ENCODE results near the gene FBXO38. TPM values are rescaled to one million over a fixed set of nuclear protein-coding genes. Genes with fewer than 3 reads are reported as not detected.

FBXO38 gene
- total RNA-seq, 6 experiments from 2014 or later = 28.1 to 31.7 (median 30.9) TPM

DNA sequence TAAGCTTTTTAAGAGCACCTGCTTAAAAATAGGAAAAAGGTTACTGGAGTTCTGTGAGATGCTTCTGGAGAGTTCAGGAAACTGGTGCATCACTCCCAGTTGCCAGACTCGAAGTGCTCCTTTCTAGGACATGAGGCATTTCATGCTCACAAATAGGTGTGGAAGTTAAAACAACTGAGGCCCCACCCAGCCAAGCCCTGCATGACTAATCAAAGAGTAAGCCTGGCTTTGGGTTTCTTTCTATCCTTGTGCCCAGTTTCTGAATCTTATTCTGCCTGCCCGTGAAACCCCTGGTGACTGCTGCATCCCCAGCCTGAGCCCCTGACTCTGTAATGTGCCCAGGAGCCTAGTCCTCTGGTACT is 40.7 kb upstream of the FBXO38 start:
- DNase-seq = no peak
- Mint-ChIP-seq H3K36me3 (ENCODE audit: low read depth) (no peaks in the 10 kb centered on the region), H3K4me3 (no peak overlapping the region), H3K9me3 (peaks cover 4% of the 10 kb centered on the region), H3K27ac (no peak overlapping the region), H3K4me1 (ENCODE audit: low read depth) (no peaks in the 10 kb centered on the region), H3K27me3 (ENCODE audit: insufficient read depth) (no peaks in the 10 kb centered on the region)
- TF ChIP-seq, protein P1, sequence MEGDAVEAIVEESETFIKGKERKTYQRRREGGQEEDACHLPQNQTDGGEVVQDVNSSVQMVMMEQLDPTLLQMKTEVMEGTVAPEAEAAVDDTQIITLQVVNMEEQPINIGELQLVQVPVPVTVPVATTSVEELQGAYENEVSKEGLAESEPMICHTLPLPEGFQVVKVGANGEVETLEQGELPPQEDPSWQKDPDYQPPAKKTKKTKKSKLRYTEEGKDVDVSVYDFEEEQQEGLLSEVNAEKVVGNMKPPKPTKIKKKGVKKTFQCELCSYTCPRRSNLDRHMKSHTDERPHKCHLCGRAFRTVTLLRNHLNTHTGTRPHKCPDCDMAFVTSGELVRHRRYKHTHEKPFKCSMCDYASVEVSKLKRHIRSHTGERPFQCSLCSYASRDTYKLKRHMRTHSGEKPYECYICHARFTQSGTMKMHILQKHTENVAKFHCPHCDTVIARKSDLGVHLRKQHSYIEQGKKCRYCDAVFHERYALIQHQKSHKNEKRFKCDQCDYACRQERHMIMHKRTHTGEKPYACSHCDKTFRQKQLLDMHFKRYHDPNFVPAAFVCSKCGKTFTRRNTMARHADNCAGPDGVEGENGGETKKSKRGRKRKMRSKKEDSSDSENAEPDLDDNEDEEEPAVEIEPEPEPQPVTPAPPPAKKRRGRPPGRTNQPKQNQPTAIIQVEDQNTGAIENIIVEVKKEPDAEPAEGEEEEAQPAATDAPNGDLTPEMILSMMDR (IDR thresholded peaks at IDR 0.05) = no peak

DNA sequence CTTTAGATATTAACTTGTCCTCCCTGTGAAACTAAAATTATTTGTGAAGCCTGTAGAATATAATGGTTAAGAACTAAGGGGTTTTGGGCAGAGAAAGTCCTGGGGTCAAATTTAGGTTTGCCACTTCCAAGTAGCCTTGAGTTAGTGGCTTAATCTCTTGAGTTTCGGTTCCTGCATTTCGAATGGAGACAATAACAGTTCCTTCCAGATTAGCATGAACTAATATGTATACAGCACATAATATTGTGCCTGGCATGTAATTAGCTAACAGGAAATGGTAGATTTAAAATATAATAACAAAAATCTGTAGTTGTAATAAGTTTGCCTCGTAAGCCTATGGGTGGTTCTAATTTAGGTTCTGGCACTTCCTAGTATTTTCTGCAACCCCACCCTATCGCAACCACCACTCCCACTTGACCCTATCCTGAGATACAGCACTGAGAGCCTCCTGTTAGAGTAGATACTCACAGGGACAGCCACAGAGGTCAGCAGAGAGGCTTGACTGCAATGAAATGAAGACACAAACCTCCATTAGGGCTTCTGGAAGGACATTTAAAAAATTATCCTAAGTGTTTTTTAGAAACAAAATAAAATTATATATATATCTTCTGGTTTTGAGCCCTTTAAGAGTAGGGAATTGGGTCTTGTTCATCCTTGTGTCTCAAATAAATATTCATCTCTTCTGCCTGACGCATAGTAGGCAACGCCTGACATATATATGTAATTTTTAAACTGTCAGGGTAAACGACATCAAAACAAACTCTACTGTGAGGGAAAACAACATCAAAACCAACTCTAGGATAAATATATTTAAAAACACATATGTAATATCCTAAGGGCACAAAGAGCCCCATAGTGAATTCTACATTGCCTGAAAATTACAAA is 39.9 kb upstream of the FBXO38 start:
- H3K36me3 Mint-ChIP-seq (ENCODE audit: low read depth) = no peaks in the 10 kb centered on the region
- no peak overlapping the region for H3K4me3 Mint-ChIP-seq
- TF ChIP-seq, protein P1 (IDR thresholded peaks at IDR 0.05) = no peak
- H3K4me1 Mint-ChIP-seq (ENCODE audit: low read depth) = no peaks in the 10 kb centered on the region
- no peaks in the 10 kb centered on the region for H3K27me3 Mint-ChIP-seq (ENCODE audit: insufficient read depth)
- no peak for DNase-seq
- H3K27ac Mint-ChIP-seq = no peak overlapping the region
- peaks cover 4% of the 10 kb centered on the region for H3K9me3 Mint-ChIP-seq

DNA sequence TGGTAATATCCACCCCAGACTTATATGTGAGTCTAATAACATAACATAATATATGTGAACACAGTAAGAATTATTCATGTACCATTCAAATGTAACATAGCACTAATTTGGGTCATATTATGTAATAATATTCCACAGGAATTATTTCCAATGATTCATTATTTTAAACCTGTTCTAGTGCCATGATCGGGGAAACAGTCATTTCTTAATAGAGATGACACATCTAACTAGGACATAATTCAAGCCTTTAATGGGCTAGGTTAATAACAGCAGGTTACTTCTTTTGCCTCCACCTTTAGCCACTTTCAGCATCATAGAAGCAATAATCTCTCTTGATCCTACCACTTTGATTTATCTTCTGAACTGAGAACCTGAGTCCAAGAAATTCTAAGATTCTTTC is 36.1 kb upstream of the FBXO38 start:
- Mint-ChIP-seq H3K27ac (no peak overlapping the region), H3K4me1 (ENCODE audit: low read depth) (no peaks in the 10 kb centered on the region), H3K9me3 (no peaks in the 10 kb centered on the region), H3K36me3 (ENCODE audit: low read depth) (no peaks in the 10 kb centered on the region), H3K4me3 (no peak overlapping the region), H3K27me3 (ENCODE audit: insufficient read depth) (no peaks in the 10 kb centered on the region)
- TF ChIP-seq, protein P1 (IDR thresholded peaks at IDR 0.05) = no peak
- DNase-seq = no peak

DNA sequence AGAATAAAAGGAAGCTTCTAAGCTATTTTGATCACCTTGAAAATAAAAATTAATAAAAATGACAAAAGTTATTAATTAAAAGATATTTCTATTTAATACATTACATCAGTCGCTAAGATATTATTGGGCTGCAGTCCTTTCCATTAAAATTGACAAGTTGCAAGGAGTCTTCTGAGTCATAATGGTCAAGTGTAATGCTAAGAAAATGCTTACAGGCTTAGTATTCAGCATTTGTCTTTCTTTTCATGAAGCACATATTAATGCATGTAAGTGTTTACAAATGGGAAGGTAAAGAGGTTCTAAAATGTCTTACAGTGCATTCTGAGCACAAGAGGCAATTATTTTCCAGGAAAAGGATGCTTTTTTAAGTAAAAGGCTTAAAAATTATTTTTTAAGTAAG is 31.1 kb upstream of the FBXO38 start:
- no peaks in the 10 kb centered on the region for H3K27me3 Mint-ChIP-seq (ENCODE audit: insufficient read depth)
- DNase-seq = no peak
- H3K9me3 Mint-ChIP-seq = no peaks in the 10 kb centered on the region
- no peak overlapping the region for H3K4me3 Mint-ChIP-seq
- H3K4me1 Mint-ChIP-seq (ENCODE audit: low read depth) = no peaks in the 10 kb centered on the region
- TF ChIP-seq, protein P1 (IDR thresholded peaks at IDR 0.05) = no peak
- no peak overlapping the region for H3K27ac Mint-ChIP-seq
- H3K36me3 Mint-ChIP-seq (ENCODE audit: low read depth) = no peaks in the 10 kb centered on the region

DNA sequence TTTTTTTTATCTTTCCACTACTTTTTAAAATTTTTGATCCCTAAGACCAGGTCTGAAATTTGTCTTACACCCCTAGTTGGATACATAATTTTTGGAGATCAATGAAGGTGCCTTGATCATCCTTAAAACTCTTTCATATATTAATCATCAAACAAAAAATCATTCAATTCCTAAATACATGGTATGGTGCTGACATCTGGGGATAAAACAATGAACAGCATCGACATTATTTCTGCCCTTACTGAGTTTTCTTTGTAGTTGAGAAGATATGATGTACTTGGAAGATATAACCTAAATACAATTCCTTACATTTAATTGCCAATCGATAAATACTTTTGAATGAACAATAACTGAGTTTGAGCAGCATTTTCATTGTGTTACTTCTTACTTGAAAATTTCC is 30.1 kb upstream of the FBXO38 start:
- H3K36me3 Mint-ChIP-seq (ENCODE audit: low read depth) = no peaks in the 10 kb centered on the region
- TF ChIP-seq, protein P1 (IDR thresholded peaks at IDR 0.05) = no peak
- H3K27me3 Mint-ChIP-seq (ENCODE audit: insufficient read depth) = peaks cover 2% of the 10 kb centered on the region; the same call in 1 of the 2 replicates

More for the DNA sequence above, 30.1 kb upstream of the FBXO38 start:
- Mint-ChIP-seq H3K4me1 (ENCODE audit: low read depth) (no peaks in the 10 kb centered on the region), H3K9me3 (no peaks in the 10 kb centered on the region), H3K4me3 (no peak overlapping the region), H3K27ac (no peak overlapping the region)
- DNase-seq = no peak

Data from HFFc6 (cell line).